Ectodermal cell (in vitro differentiated cells): ENCODE measurements around the gene HLCS.
A peak's percentile ranks its signal among the peaks of the same experiment; 100 is the strongest.
"Not testable (repeated sequence)": the region's sequence is repeated elsewhere in the genome, so short reads cannot be mapped to it uniquely, and the experiment has no call there.

Experiments used
- H3K27ac ChIP-seq: 2 replicates; pipeline ENCODE4 v1.7.0; 2013; ENCODE audit warnings: mild to moderate bottlenecking, low read depth, low read length; ENCODE audit not compliant: insufficient read depth, poor library complexity, severe bottlenecking
- H3K27me3 ChIP-seq: 2 replicates; pipeline ENCODE4 v1.7.0; 2013; ENCODE audit warnings: mild to moderate bottlenecking, low read length; ENCODE audit not compliant: insufficient read depth, control insufficient read depth, poor library complexity, severe bottlenecking
- H3K36me3 ChIP-seq: one replicate; pipeline ENCODE4 v1.7.0; 2013; ENCODE audit warnings: low read length; ENCODE audit not compliant: control insufficient read depth, insufficient read depth
- H3K4me1 ChIP-seq: one replicate; pipeline ENCODE4 v1.7.0; 2013; ENCODE audit warnings: low read length; ENCODE audit not compliant: control insufficient read depth, insufficient read depth
- H3K4me3 ChIP-seq: 2 replicates; pipeline ENCODE4 v1.7.0; 2013; ENCODE audit warnings: low read depth, low read length, control low read depth; ENCODE audit not compliant: insufficient read depth
- H3K9me3 ChIP-seq: 2 replicates; pipeline ENCODE4 v1.7.0; 2013; ENCODE audit warnings: mild to moderate bottlenecking, low read length, moderate library complexity; ENCODE audit not compliant: control insufficient read depth
- WGBS, 2 experiments: methylation state at CpG; one replicate each; pipeline ENCODE4 v1.1.7; 2013; ENCODE audit warnings: missing lambda C conversion rate in 2 of 2; 5-methylcytosine and 5-hydroxymethylcytosine counted together

HLCS gene

DNA sequence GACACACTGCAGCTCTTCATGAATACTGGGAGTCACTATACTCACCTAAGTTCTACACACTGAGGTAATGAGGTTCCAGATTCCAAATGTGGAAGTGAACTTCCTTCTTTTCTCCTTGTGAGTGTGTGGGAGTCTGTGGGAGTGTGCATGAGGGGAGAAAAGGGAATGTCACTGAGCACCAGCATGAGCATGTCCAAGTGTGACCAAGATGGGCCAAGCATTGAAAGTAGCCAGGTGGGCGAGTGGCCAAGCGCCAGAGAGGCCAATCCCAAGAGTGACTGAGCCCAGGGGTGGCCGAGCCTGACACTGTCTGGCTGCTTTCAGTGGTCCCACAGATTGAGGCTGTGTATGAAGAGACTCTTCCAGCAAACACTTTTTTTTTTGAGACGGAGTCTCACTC, 132.3 kb downstream of the HLCS start:
- no peak overlapping the region for H3K27ac ChIP-seq
- no peak overlapping the region for H3K4me3 ChIP-seq
- H3K9me3 ChIP-seq = no peaks in the 10 kb centered on the region
- H3K36me3 ChIP-seq = no peaks in the 10 kb centered on the region
- 93 to 95% methylated on average over 4 of the region's 4 CpGs for WGBS, 2 experiments
- peaks cover 7% of the 10 kb centered on the region for H3K4me1 ChIP-seq
- no peaks in the 10 kb centered on the region for H3K27me3 ChIP-seq

DNA sequence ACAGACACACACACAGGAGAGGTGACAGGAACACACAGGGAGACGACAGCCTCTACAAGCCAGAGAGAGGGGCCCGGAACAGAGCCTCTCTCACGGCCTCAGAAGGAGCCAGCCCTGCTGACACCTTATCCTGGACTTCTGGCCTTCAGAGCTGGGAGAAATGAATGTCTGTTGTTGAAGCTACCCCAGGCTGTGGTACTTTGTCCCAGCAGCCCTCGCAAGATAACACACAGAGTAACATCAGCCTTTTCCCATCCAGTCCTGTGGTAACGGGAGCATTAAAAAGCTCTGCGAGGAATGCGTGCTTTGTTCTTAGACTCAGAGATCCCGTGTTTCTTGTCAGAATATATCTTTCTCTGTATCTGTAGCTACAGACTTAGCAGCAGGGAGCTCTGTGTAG, 136.4 kb downstream of the HLCS start:
- Histone ChIP-seq H3K9me3 (no peaks in the 10 kb centered on the region), H3K27ac (peak overlapping the region; percentile 16), H3K4me3 (no peak overlapping the region), H3K27me3 (no peaks in the 10 kb centered on the region), H3K36me3 (no peaks in the 10 kb centered on the region), H3K4me1 (peaks cover 7% of the 10 kb centered on the region)
- WGBS, 2 experiments = 84 to 87% methylated on average over 8 of the region's 8 CpGs

DNA sequence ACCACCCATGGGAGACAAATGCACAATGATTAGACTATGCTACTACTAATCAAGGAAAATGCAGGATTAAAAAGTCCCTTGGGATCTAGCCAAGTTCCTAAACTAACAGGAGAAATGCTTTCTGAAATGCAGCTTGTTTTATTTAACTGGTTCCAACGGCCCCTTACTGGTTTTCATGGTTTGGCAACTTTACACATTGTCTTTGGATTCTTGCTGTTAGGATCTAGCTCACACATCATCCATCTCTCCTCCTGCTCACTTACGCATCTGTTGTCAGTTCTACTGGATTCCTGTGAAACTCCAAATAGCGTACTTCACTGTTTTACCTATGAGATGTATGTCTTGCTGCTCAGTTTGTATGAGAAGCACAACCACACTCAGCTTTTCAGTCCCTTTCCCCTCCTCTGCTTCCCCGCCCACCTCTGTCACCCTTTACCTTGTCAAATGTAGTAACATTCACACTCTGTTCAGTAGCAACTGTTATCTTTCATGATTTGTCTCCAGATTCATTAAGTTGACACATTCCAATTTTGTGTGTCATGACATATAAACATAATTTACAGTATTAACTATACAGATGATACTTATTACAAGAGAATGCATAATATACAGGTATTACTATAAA, 137.5 kb downstream of the HLCS start:
- Histone ChIP-seq H3K4me3 (no peak overlapping the region), H3K4me1 (peaks cover 7% of the 10 kb centered on the region), H3K9me3 (no peaks in the 10 kb centered on the region), H3K36me3 (no peaks in the 10 kb centered on the region), H3K27me3 (no peaks in the 10 kb centered on the region), H3K27ac (no peak overlapping the region)
- 88 to 94% methylated on average over 4 of the region's 4 CpGs for WGBS, 2 experiments

DNA sequence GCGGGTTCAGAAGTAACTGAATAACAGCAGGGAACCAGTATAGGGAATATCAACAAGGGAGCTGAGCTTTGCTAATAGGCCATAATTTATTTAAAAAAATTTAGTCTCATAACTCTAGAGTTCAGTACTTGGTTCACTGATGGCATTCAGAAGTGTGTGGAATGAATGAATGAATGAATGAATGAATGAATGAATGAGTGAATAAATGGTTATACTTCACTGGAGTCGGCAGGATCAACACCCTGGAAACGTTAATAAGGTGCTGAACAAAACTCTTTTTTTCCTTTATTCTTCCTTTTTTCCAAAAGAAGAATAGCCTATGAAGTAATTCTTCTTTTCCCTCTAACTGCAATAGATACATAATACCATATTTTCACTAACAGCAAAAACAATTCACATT, 138.3 kb downstream of the HLCS start:
- no peak overlapping the region for H3K27ac ChIP-seq
- H3K9me3 ChIP-seq = no peaks in the 10 kb centered on the region
- no peak overlapping the region for H3K4me3 ChIP-seq
- H3K4me1 ChIP-seq = peaks cover 7% of the 10 kb centered on the region
- no peaks in the 10 kb centered on the region for H3K36me3 ChIP-seq
- WGBS, 2 experiments = 91 to 95% methylated on average over 3 of the region's 3 CpGs
- H3K27me3 ChIP-seq = no peaks in the 10 kb centered on the region

DNA sequence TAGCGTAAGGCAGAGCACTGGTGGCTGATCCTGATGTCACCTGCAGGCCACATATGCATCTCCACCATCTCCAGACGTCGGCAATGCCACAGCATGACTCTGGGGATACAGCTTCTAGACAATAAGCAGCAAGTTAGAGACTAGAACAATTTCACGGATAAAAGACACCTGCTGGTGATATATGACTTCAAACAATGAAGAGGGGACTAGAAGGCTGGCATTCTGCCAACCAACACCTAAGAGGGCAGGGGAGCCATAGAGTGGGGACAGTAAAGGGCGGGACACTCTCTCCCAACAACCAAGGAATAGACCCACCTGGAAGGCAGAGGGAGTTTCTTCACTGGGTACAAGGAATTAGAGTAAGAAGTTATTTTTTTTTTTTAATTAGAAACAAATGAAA, 140.8 kb downstream of the HLCS start:
- Histone ChIP-seq H3K9me3 (no peaks in the 10 kb centered on the region), H3K4me1 (peaks cover 8% of the 10 kb centered on the region), H3K27ac (no peak overlapping the region), H3K4me3 (no peak overlapping the region), H3K36me3 (no peaks in the 10 kb centered on the region), H3K27me3 (no peaks in the 10 kb centered on the region)
- 89 to 92% methylated on average over 5 of the region's 5 CpGs for WGBS, 2 experiments

DNA sequence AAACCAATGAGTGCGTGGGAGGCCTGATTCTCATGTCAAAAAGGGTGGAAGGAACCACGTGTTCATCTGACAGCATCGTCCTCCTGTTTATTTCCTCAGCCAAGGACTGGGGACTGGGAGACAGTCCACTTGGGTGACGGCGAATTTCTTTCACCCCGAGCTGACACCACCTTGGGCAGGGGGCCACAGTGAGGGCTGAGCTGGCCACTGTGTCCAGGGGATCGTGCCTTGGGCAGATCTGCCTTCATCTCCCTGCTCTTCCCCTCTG, 145.5 kb downstream of the HLCS start:
- H3K9me3 ChIP-seq = no peaks in the 10 kb centered on the region
- H3K27ac ChIP-seq = no peak overlapping the region
- WGBS, 2 experiments = 85 to 90% methylated on average over 7 of the region's 7 CpGs
- no peaks in the 10 kb centered on the region for H3K27me3 ChIP-seq
- H3K36me3 ChIP-seq = no peaks in the 10 kb centered on the region
- no peak overlapping the region for H3K4me3 ChIP-seq
- peaks cover 35% of the 10 kb centered on the region for H3K4me1 ChIP-seq

DNA sequence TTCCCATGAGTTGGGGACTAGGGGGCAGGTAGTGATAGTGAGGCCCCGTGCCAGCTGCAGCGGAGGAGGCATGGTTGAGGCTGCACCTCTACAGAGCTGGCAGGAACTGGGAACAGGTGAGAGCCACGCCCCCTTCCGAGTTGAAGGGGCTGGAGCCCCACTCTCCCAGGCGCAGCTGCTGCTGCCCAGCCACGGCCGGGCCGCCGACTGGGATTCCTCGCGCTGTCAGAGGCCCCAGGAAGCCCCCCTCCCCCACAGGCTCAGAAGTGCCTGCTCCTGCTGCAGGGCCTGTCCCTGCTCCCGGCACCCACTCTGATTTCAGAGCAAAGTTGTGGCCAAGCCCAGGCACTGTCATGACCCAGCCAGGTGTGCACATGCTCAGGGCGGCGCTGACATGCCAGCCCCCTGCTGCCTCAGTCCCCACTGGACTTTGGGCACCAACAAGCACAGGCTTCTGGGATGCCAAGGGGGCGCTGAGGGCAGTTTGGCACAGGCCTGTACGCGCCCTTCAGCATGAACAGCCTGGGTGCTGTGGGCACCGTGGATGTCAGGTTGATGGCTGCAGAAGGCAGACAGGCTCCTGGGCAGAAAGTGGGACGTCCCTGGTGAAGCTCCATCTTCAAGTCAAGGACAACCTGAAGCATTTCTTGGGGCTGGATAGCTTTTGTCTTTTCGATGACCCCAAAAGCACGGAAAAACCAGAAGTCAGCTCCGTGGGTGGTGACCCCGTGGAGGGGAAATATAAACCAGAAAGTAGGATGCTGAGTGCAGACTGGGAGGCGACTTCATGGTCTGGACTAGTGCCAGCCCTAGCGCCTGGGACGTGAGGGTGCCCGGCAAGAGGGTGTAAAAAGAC, 146.1 kb downstream of the HLCS start:
- Histone ChIP-seq H3K4me3 (no peak overlapping the region), H3K27me3 (no peaks in the 10 kb centered on the region), H3K4me1 (peaks cover 35% of the 10 kb centered on the region), H3K9me3 (no peaks in the 10 kb centered on the region), H3K27ac (no peak overlapping the region), H3K36me3 (no peaks in the 10 kb centered on the region)
- WGBS, 2 experiments = 63 to 65% methylated on average over 27 of the region's 27 CpGs

DNA sequence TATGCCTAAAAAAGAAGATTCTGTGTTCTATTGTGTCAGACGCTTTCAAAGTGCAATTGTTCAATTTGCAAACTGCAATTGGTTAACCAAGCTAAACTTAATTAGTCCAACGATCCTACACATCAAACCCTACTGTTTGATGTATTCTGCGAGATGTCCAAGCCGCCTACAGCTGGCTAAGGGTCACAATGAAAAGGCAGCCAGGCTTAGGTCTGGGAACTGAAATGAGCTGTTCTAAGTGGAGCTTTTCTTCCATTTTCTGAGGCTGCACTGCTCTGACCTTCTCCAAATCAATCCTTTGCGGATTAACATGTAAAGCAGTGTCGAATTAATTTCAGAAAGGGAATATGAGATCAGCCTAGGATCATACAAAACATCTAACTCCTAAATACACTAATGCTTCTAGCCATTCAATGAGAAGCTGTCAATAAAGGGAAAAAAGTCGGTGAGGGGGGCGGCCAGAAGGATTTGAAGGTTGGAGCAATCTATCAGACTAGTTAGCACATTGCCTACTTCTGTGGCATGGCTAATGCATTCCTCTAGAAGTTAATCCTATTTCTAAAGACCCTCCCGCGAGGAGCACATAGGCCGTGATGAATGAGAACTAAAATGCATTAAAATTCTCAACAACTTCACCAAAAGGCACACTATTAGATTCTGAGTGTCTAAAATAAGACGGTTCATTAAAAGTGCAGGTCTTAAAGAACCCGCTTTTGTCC, 148.6 kb downstream of the HLCS start:
- no peaks in the 10 kb centered on the region for H3K36me3 ChIP-seq
- H3K4me1 ChIP-seq = peaks cover 35% of the 10 kb centered on the region
- H3K4me3 ChIP-seq = no peak overlapping the region
- H3K9me3 ChIP-seq = no peaks in the 10 kb centered on the region
- peak overlapping the region; percentile 56 for H3K27ac ChIP-seq
- H3K27me3 ChIP-seq = no peaks in the 10 kb centered on the region
- WGBS, 2 experiments = 86 to 88% methylated on average over 13 of the region's 13 CpGs

DNA sequence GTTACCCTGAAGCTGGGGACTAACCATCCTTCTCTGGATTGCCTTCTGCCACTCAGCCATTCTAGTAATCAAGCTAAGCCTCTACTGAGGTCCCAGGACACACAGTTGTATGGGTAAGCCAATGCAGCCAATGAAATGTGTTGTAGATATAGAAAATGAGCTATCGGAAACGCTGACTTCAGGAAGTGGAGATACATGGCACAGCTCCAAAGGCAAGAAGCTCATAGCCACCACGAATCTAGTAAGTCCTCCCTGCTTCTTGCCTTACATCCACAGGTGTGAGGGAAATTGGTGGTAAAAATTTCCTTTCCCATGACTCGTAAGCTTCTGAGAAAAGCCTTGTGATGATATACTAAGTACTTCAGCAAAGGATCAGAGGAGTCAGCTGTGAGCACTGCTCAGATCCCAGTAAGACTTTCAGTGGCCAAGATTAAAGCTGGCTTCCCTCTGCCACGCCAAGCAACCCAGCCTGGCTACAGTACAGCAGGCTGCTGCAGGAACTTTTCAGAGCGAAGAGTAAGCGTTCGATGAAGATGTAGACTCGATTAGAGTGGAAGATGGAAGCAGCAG, 149.8 kb downstream of the HLCS start:
- Histone ChIP-seq H3K4me3 (no peak overlapping the region), H3K36me3 (no peaks in the 10 kb centered on the region), H3K9me3 (no peaks in the 10 kb centered on the region), H3K27ac (no peak overlapping the region), H3K4me1 (peaks cover 35% of the 10 kb centered on the region), H3K27me3 (no peaks in the 10 kb centered on the region)
- WGBS, 2 experiments = 93 to 96% methylated on average over 9 of the region's 9 CpGs

DNA sequence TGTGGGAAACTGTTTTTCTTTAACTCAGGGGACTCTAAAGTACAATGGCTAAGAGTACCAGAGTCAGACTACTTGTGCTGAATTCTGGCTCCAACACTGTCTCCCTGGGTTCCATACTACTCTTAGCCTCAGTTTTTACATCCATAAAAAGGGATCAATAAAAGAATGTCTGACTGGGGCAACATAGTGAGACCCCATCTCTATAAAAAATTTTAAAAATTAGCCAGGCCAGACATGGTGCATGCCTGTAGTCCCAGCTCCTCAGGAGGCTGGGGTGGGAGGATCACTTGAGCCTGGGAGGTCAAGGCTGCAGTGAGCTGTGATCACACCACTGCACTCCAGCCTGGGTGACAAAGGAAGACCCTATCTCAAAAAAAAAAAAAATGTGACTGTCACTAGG, 150.4 kb downstream of the HLCS start:
- not testable (repeated sequence) for H3K36me3 ChIP-seq, H3K27me3 ChIP-seq, H3K4me3 ChIP-seq, H3K27ac ChIP-seq, H3K9me3 ChIP-seq
- peaks cover 35% of the 10 kb centered on the region for H3K4me1 ChIP-seq
